ENCODE data around the gene KNSTRN.

Gene KNSTRN

GRCh38 chr15:40365624-40366456 lies 16.7 kb upstream of the KNSTRN start:
- no peak for DNase-seq (ENCODE audit: insufficient read length, low spot score)
- FAIRE-seq = no peak
- TF ChIP-seq POLR2A (IDR thresholded peaks at IDR 0.05; ENCODE audit: low read depth, low read length) = no peak

GRCh38 chr15:40366457-40367370 lies 15.8 kb upstream of the KNSTRN start:
- no peak for TF ChIP-seq POLR2A (IDR thresholded peaks at IDR 0.05; ENCODE audit: low read depth, low read length)
- DNase-seq (ENCODE audit: insufficient read length, low spot score) = no peak
- FAIRE-seq = no peak

GRCh38 chr15:40367371-40367685 lies 15.2 kb upstream of the KNSTRN start:
- TF ChIP-seq POLR2A (IDR thresholded peaks at IDR 0.05; ENCODE audit: low read depth, low read length) = no peak
- FAIRE-seq = no peak

GRCh38 chr15:40367686-40368611 lies 14.6 kb upstream of the KNSTRN start:
- no peak for FAIRE-seq
- peak; percentile 95 for DNase-seq (ENCODE audit: insufficient read length, low spot score)
- no peak for TF ChIP-seq POLR2A (IDR thresholded peaks at IDR 0.05; ENCODE audit: low read depth, low read length)

More at GRCh38 chr15:40367371-40367685, 15.2 kb upstream of the KNSTRN start:
- no peak for DNase-seq (ENCODE audit: insufficient read length, low spot score)

- FAIRE-seq = no peak
- no peak for TF ChIP-seq POLR2A (IDR thresholded peaks at IDR 0.05; ENCODE audit: low read depth, low read length)
- no peak for DNase-seq (ENCODE audit: insufficient read length, low spot score)
Measured at GRCh38 chr15:40368719-40369473, 13.6 kb upstream of the KNSTRN start.

- no peak for TF ChIP-seq POLR2A (IDR thresholded peaks at IDR 0.05; ENCODE audit: low read depth, low read length)
- FAIRE-seq = no peak
- no peak for DNase-seq (ENCODE audit: insufficient read length, low spot score)
Measured at GRCh38 chr15:40369474-40369869, 13.0 kb upstream of the KNSTRN start.

GRCh38 chr15:40369971-40370370 lies 12.6 kb upstream of the KNSTRN start:
- DNase-seq (ENCODE audit: insufficient read length, low spot score) = no peak
- TF ChIP-seq POLR2A (IDR thresholded peaks at IDR 0.05; ENCODE audit: low read depth, low read length) = no peak
- FAIRE-seq = no peak

- DNase-seq (ENCODE audit: insufficient read length, low spot score) (no peak), FAIRE-seq (no peak)
- no peak for TF ChIP-seq POLR2A (IDR thresholded peaks at IDR 0.05; ENCODE audit: low read depth, low read length)
Measured at GRCh38 chr15:40372981-40373380, 9.5 kb upstream of the KNSTRN start.

- no peak for FAIRE-seq
- no peak for DNase-seq (ENCODE audit: insufficient read length, low spot score)
- no peak for TF ChIP-seq POLR2A (IDR thresholded peaks at IDR 0.05; ENCODE audit: low read depth, low read length)
Measured at GRCh38 chr15:40377606-40378005, 4.9 kb upstream of the KNSTRN start.

GRCh38 chr15:40379374-40379773 lies 3.1 kb upstream of the KNSTRN start:
- FAIRE-seq (no peak), DNase-seq (ENCODE audit: insufficient read length, low spot score) (no peak)
- TF ChIP-seq POLR2A (IDR thresholded peaks at IDR 0.05; ENCODE audit: low read depth, low read length) = no peak

- TF ChIP-seq POLR2A (IDR thresholded peaks at IDR 0.05; ENCODE audit: low read depth, low read length) = no peak
- peak; percentile 95 for FAIRE-seq
Measured at GRCh38 chr15:40379853-40380252, 2.7 kb upstream of the KNSTRN start.

GRCh38 chr15:40380636-40381035 lies 1.9 kb upstream of the KNSTRN start:
- DNase-seq (ENCODE audit: insufficient read length, low spot score) (no peak), FAIRE-seq (no peak)
- no peak for TF ChIP-seq POLR2A (IDR thresholded peaks at IDR 0.05; ENCODE audit: low read depth, low read length)

More at GRCh38 chr15:40379853-40380252, 2.7 kb upstream of the KNSTRN start:
- peak; percentile 90 for DNase-seq (ENCODE audit: insufficient read length, low spot score)

Data from H54 (cell line).